ENCODE data around the gene RYR3.

The RYR3 gene

DNA sequence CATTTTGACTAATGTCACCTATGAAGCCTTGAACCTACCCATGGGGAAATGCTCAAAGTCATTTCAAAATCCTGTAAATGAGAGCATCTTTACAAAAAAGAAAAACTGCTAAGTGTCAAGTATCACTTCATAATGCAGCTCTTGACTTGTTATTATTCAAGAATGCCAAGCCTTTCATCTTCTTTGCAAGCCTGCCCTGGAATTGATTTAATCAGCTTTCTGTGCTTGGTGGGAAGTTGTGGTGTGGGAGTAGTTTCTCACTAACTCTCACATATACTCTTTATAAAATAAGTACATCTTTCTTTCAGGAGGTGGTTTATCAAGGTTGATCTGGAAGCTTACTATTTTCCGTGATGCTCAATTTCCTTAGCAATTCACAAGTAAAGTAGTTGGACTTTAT is 43.6 kb downstream of the RYR3 start:
- DNase-seq, result no peak
- intact Hi-C loops (cut with DNase I; ENCODE audit: low total_unique reads), result no loop called here
- TF ChIP-seq, protein P1, sequence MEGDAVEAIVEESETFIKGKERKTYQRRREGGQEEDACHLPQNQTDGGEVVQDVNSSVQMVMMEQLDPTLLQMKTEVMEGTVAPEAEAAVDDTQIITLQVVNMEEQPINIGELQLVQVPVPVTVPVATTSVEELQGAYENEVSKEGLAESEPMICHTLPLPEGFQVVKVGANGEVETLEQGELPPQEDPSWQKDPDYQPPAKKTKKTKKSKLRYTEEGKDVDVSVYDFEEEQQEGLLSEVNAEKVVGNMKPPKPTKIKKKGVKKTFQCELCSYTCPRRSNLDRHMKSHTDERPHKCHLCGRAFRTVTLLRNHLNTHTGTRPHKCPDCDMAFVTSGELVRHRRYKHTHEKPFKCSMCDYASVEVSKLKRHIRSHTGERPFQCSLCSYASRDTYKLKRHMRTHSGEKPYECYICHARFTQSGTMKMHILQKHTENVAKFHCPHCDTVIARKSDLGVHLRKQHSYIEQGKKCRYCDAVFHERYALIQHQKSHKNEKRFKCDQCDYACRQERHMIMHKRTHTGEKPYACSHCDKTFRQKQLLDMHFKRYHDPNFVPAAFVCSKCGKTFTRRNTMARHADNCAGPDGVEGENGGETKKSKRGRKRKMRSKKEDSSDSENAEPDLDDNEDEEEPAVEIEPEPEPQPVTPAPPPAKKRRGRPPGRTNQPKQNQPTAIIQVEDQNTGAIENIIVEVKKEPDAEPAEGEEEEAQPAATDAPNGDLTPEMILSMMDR (IDR thresholded peaks at IDR 0.05), result no peak
- H3K4me3 ChIP-seq, result no peak overlapping the region
- no peaks in the 10 kb centered on the region for H3K9me3 ChIP-seq
- no peak overlapping the region for H3K27ac ChIP-seq
- H3K4me1 ChIP-seq, result no peaks in the 10 kb centered on the region
- no peaks in the 10 kb centered on the region for H3K36me3 ChIP-seq
- no peaks in the 10 kb centered on the region for H3K27me3 ChIP-seq

DNA sequence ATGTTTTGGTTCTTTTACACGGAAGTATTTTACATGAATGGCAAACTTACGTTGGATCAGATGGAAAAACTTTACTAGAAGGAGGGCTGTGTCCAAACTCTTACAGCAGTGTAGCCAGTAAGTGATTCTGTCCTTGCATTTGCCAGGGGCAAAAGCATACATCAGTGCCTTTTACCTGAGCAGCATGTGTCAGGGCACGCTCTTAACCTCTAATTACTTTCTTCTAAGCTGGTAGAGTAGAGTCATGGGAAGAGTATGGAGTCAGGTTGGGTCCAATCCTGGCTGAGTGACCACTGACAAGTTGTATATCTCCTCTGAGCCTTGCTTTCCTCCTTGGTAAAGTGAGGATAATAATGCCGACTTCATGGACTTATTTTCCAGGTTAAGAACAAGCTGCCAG is 47.1 kb downstream of the RYR3 start:
- Histone ChIP-seq H3K27ac (no peak overlapping the region), H3K27me3 (no peaks in the 10 kb centered on the region), H3K36me3 (no peaks in the 10 kb centered on the region), H3K4me3 (no peak overlapping the region), H3K4me1 (no peaks in the 10 kb centered on the region), H3K9me3 (no peaks in the 10 kb centered on the region)
- TF ChIP-seq, protein P1 (IDR thresholded peaks at IDR 0.05), result no peak
- intact Hi-C loops (cut with DNase I; ENCODE audit: low total_unique reads), result no loop called here
- DNase-seq, result no peak

DNA sequence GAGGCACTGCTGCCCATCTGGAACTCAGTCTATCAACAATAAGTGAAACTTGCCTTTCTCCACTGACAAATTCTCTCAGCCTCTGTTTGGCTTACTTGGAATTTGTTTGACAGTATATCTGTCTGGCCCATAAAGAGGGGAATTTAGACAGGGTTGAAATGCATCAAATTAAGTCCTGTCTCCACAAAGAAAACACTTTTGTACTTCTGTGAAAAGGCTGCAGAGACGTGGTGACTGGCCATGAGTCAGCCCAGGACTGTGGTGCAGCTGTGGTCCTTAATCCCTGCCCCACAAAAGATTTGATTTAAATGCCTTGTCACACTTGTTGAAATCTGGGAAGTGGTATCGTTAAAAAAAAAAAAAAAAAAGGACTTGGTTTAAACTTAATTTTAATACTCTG is 47.5 kb downstream of the RYR3 start:
- Histone ChIP-seq H3K4me3 (no peak overlapping the region), H3K27ac (no peak overlapping the region), H3K4me1 (no peaks in the 10 kb centered on the region), H3K27me3 (no peaks in the 10 kb centered on the region), H3K36me3 (no peaks in the 10 kb centered on the region), H3K9me3 (no peaks in the 10 kb centered on the region)
- DNase-seq, result no peak
- intact Hi-C loops (cut with DNase I; ENCODE audit: low total_unique reads), result no loop called here
- TF ChIP-seq, protein P1 (IDR thresholded peaks at IDR 0.05), result no peak

DNA sequence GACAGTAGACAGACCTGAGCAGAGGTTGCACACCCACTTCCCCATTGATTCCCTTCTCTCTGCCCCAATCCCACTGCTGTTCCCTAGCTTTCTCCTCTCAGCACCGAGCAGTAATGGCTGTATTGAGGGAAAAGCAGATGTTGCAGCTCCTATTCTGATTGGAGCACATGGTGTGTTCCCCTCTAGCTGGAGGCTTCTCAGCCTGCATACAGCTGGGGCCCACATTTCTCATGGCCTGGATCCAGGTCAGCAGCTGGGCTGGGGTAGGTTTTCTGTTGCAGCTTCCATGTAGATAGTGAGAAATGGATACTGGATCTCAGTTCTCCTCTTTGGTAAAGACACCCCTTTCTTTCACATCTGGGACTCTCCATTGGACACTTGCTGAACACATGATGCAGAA is 50.1 kb downstream of the RYR3 start:
- Histone ChIP-seq H3K4me3 (no peak overlapping the region), H3K4me1 (no peaks in the 10 kb centered on the region), H3K27me3 (no peaks in the 10 kb centered on the region), H3K36me3 (no peaks in the 10 kb centered on the region), H3K27ac (no peak overlapping the region), H3K9me3 (no peaks in the 10 kb centered on the region)
- intact Hi-C loops (cut with DNase I; ENCODE audit: low total_unique reads), result no loop called here
- TF ChIP-seq, protein P1 (IDR thresholded peaks at IDR 0.05), result no peak
- DNase-seq, result no peak

DNA sequence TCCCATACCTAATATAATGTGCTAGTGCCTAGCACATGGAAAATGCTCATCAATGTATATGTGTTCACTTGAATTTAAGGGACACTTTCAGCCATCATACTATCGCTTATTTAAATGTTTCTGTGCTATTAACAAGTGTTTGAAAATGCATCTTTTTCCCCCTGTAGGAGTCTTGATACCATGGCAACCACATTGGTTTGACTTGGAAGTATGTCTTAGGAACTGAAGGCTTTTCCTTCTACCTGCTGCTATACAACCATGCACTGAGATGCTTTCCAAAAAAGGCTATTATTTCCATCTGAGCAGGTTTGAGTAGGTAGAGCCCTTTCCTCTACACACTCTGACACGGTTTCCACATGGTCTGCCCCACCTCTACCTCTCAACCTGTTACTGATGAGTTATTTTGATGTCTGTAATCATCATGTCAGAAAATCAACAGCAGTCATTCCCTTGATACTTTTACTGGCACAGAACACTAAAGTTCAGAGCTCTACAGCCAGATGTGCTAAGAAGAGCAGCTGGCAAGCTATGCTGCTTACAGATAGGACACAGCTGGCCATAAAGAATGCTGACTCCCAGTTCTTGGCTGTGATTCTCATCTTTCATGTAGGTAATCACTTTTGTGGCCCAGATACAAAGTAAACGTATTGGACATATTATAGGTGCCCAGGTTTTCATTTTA is 59.3 kb downstream of the RYR3 start:
- intact Hi-C loops (cut with DNase I; ENCODE audit: low total_unique reads), result no loop called here
- no peaks in the 10 kb centered on the region for H3K4me1 ChIP-seq
- no peaks in the 10 kb centered on the region for H3K36me3 ChIP-seq
- no peak for DNase-seq
- no peak overlapping the region for H3K27ac ChIP-seq
- no peaks in the 10 kb centered on the region for H3K9me3 ChIP-seq
- no peaks in the 10 kb centered on the region for H3K27me3 ChIP-seq
- H3K4me3 ChIP-seq, result no peak overlapping the region
- TF ChIP-seq, protein P1 (IDR thresholded peaks at IDR 0.05), result no peak

DNA sequence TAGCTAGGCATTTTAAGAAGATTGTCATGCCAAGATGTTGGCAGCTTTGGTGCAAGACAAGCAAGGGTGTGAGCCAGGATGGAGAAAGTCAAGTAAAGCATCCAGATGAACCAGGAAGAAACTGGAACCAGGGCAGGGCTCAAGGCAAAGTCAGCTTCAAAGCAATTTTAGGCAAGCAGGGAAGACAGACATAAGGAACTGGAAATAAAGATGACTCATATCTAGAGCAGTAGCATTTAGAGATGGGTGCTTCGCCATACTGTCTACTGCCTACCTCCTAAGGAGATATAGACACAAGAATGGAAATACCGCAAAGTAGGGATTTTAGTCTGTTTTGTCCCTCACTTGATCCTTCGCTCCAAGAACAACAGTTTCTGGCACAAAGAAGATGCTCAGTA is 59.9 kb downstream of the RYR3 start:
- Histone ChIP-seq H3K4me1 (no peaks in the 10 kb centered on the region), H3K4me3 (no peak overlapping the region), H3K27me3 (no peaks in the 10 kb centered on the region), H3K9me3 (no peaks in the 10 kb centered on the region), H3K36me3 (no peaks in the 10 kb centered on the region), H3K27ac (no peak overlapping the region)
- DNase-seq, result no peak
- TF ChIP-seq, protein P1 (IDR thresholded peaks at IDR 0.05), result no peak
- intact Hi-C loops (cut with DNase I; ENCODE audit: low total_unique reads), result no loop called here

Measured in tibial artery (tissue), 4 donors.